OCI-LY7 (cell line): Measurements from ENCODE around the gene ZNF566. TPM values are rescaled to one million over a fixed set of nuclear protein-coding genes. Genes with fewer than 3 reads are reported as not detected.

Source experiments
- BruUV-seq: library from RNA; stranded (reverse); fragments of 400-500 nt; replicated peaks from 2 replicates; lab custom pipeline; 2021; lab: Mats Ljungman, UMichigan
- CTCF ChIA-PET: fragments of 300-600 bp; sonication (Branson Sonifier 250); formaldehyde crosslinking; loops from one replicate; lab custom pipeline; 2022; ENCODE audit warnings: antibody characterized with exemption; ENCODE audit not compliant: unreplicated experiment; lab: Charles Lee
- POLR2A ChIA-PET: fragments of 300-600 bp; sonication (Branson Sonifier 250); formaldehyde crosslinking; loops from one replicate; lab custom pipeline; 2022; ENCODE audit warnings: antibody characterized with exemption; lab: Charles Lee
- DNase-seq: peaks from one replicate; pipeline ENCODE4 v3.0.0-alpha.2; 2015; ENCODE audit warnings: low spot score
- H2AFZ ChIP-seq: fragments of 200-600 bp; sonication (generic), shearing (Covaris generic); 2 replicates; pipeline ENCODE4 v1.6.1; 2014; ENCODE audit warnings: mild to moderate bottlenecking, antibody characterized with exemption, low read length, moderate library complexity
- H3K27ac ChIP-seq: fragments of 200-600 bp; sonication (generic); 2 replicates; pipeline ENCODE4 v1.5.1; 2014; ENCODE audit warnings: mixed run types, low read depth, mild to moderate bottlenecking, moderate library complexity, low read length, inconsistent platforms; ENCODE audit not compliant: poor library complexity, severe bottlenecking
- H3K36me3 ChIP-seq: fragments of 200-600 bp; sonication (generic); 2 replicates; pipeline ENCODE4 v1.6.1; 2014; ENCODE audit warnings: mild to moderate bottlenecking, antibody characterized with exemption, low read length, moderate library complexity, mixed read lengths; ENCODE audit not compliant: insufficient read depth
- H3K4me1 ChIP-seq: fragments of 200-600 bp; sonication (generic); 2 replicates; pipeline ENCODE4 v1.5.1; 2014; ENCODE audit warnings: mild to moderate bottlenecking, low read length; ENCODE audit not compliant: insufficient read depth, poor library complexity, severe bottlenecking
- H3K4me2 ChIP-seq: fragments of 200-600 bp; sonication (generic); 2 replicates; pipeline ENCODE4 v1.6.1; 2014; ENCODE audit warnings: mild to moderate bottlenecking, low read length
- H3K4me3 ChIP-seq: fragments of 200-600 bp; sonication (generic); 2 replicates; pipeline ENCODE4 v1.5.1; 2014; ENCODE audit warnings: mild to moderate bottlenecking, low read depth, low read length; ENCODE audit not compliant: poor library complexity, severe bottlenecking
- H3K79me2 ChIP-seq: fragments of 200-600 bp; sonication (generic); 2 replicates; pipeline ENCODE4 v1.6.1; 2016; ENCODE audit warnings: low read depth, mild to moderate bottlenecking, low read length, moderate library complexity, mixed read lengths; ENCODE audit not compliant: insufficient read depth
- H3K9me2 ChIP-seq: fragments of 200-600 bp; sonication (generic); 2 replicates; pipeline ENCODE4 v1.6.1; 2016; ENCODE audit warnings: mild to moderate bottlenecking, low read length, mixed read lengths; ENCODE audit not compliant: insufficient read depth
- H3K9me3 ChIP-seq: fragments of 200-600 bp; sonication (generic); 2 replicates; pipeline ENCODE4 v1.6.1; 2014; ENCODE audit warnings: mild to moderate bottlenecking, mixed run types, low read length, mixed read lengths
- H4K20me1 ChIP-seq: fragments of 200-600 bp; sonication (generic); 2 replicates; pipeline ENCODE4 v1.6.1; 2014; ENCODE audit warnings: mild to moderate bottlenecking, antibody characterized with exemption, low read length, moderate library complexity, mixed read lengths; ENCODE audit not compliant: insufficient read depth
- CTCF ChIP-seq: fragments of 200-600 bp; sonication (generic); conservative IDR thresholded peaks from 2 replicates; pipeline ENCODE4 v1.5.1; 2014; ENCODE audit warnings: mild to moderate bottlenecking, antibody characterized with exemption, low read length, moderate library complexity, mixed read lengths
- EZH2phosphoT487 ChIP-seq: fragments of 200-600 bp; sonication (generic); IDR thresholded peaks from 2 replicates; pipeline ENCODE4 v1.6.1; 2018; ENCODE audit warnings: low read depth, borderline replicate concordance, mild to moderate bottlenecking, mixed run types, antibody characterized with exemption, low read length, moderate library complexity, mixed read lengths
- intact Hi-C: fragments of 100-400 bp; cut with micrococcal nuclease; formaldehyde crosslinking; loops from one replicate; pipeline ENCODE4 v1.10.0; 2022; ENCODE audit not compliant: unreplicated experiment
- total RNA-seq, 2 experiments: library from RNA; depleted of rRNA in 1 of 2; stranded (reverse); fragments of >200 nt in 1 of 2; shearing (Covaris generic) in 1 of 2; gene quantifications; 2 replicates each; pipeline ENCODE4 v1.2.3, GENCODE V29; 2014 to 2022

ZNF566 gene
- total RNA-seq, 2 experiments from 2014 or later = 16.1 to 17.3 TPM

DNA sequence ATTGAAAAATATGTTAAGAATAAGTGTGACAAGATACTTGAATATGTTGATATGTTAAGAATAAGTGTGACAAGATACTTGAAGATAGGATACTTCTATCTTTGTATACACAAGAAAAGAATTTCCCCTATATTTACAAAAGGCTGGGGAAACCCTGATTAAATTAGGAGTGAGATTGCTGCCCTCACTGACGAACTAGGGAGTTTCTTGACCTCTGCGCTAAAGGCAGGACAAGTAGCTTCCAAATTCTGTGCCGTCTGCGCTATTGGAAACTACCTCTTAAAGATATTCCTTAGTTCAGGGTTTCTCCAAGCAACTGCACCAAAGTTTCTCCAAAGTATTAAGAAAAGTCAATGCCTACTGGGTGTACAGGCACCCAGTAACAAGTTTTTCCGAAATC, 38.0 kb upstream of the ZNF566 start:
- ChIA-PET POLR2A (interaction anchor here (1.4 to 2.5 kb wide), 2 partner anchors 17 to 34 kb away, joined by 4 to 10 read pairs; no protein-coding TSS in a partner anchor), CTCF (no interaction called here)
- no peaks in the 10 kb centered on the region for H4K20me1 ChIP-seq
- DNase-seq = no peak
- H3K4me3 ChIP-seq = peak overlapping the region; percentile 84
- H2AFZ ChIP-seq = peak overlapping the region; percentile 96; the same call in 1 of the 2 replicates
- H3K9me2 ChIP-seq = no peaks in the 10 kb centered on the region
- H3K79me2 ChIP-seq = peaks cover 50% of the 10 kb centered on the region; the same call in 1 of the 2 replicates
- H3K4me1 ChIP-seq = peaks cover 18% of the 10 kb centered on the region
- no peak overlapping the region for H3K27ac ChIP-seq
- peak overlapping the region; percentile 91 for H3K4me2 ChIP-seq
- intact Hi-C loops = loop anchor here (5.0 kb wide), 2 partner anchors 160 to 845 kb away; partner anchors contain the start of genes ZNF527 and ZNF567
- peaks cover 34% of the 10 kb centered on the region for H3K36me3 ChIP-seq
- TF ChIP-seq EZH2phosphoT487 = no peak
- BruUV-seq = TSS peak; percentile 80
- peaks cover 16% of the 10 kb centered on the region; the same call in 1 of the 2 replicates for H3K9me3 ChIP-seq

DNA sequence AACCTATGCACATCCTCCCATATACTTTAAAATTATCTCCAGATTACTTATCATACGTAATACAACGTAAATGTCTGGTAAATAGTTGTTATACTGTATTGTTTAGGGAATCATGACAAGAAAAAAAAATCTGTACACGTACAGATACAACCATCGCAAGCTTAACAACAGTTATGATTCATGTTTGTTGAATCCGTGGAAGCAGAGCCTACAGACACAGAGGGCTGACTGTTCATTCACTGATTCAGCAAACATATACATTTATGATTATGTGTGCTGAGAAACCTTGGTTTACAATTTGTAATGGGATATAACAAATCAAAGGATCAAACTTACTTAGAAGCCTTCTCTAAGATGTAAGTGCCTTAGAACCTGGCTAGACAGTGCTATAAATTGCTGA, 37.2 kb upstream of the ZNF566 start:
- Histone ChIP-seq H3K9me2 (no peaks in the 10 kb centered on the region), H3K36me3 (peaks cover 36% of the 10 kb centered on the region), H3K4me2 (peak overlapping the region; percentile 91), H3K4me3 (peak overlapping the region; percentile 84), H4K20me1 (no peaks in the 10 kb centered on the region), H3K79me2 (peaks cover 50% of the 10 kb centered on the region; the same call in 1 of the 2 replicates), H3K4me1 (peaks cover 18% of the 10 kb centered on the region), H3K9me3 (peaks cover 16% of the 10 kb centered on the region; the same call in 1 of the 2 replicates), H2AFZ (no peak overlapping the region), H3K27ac (no peak overlapping the region)
- TF ChIP-seq EZH2phosphoT487 (no peak), CTCF (no peak)
- ChIA-PET POLR2A (interaction anchor here (0.6 kb wide), 1 partner anchor 645 kb away, joined by 3 read pairs; no protein-coding TSS in a partner anchor), CTCF (no interaction called here)
- intact Hi-C loops = loop anchor here (5.0 kb wide), 2 partner anchors 161 to 846 kb away; partner anchors contain the start of genes ZNF527 and ZNF567
- no peak for DNase-seq
- BruUV-seq = no TSS peak

- Histone ChIP-seq H3K36me3 (peaks cover 52% of the 10 kb centered on the region), H3K79me2 (peaks cover 44% of the 10 kb centered on the region; the same call in 1 of the 2 replicates), H2AFZ (no peak overlapping the region), H3K4me2 (no peak overlapping the region), H3K27ac (no peak overlapping the region), H3K4me3 (no peak overlapping the region), H3K9me2 (no peaks in the 10 kb centered on the region), H3K9me3 (peaks cover 8% of the 10 kb centered on the region; the same call in 1 of the 2 replicates), H3K4me1 (peaks cover 17% of the 10 kb centered on the region), H4K20me1 (no peaks in the 10 kb centered on the region)
- no peak for DNase-seq
- BruUV-seq = no TSS peak
- intact Hi-C loops = loop anchor here (5.0 kb wide), 2 partner anchors 163 to 848 kb away; partner anchors contain the start of genes ZNF527 and ZNF567
- CTCF ChIA-PET = no interaction called here
- TF ChIP-seq EZH2phosphoT487 (no peak), CTCF (no peak)
- POLR2A ChIA-PET = no interaction called here
Observed at GRCh38 chr19:36524617-36525016, 35.3 kb upstream of the ZNF566 start.
